HG03378 (cell line): ENCODE results near the gene AGBL2.
"Not testable (repeated sequence)": the region's sequence is repeated elsewhere in the genome, so short reads cannot be mapped to it uniquely, and the experiment has no call there.

Source experiments
- ATAC-seq: cut with Tn5 transposase; IDR thresholded peaks from one replicate; pipeline ENCODE4 v1.9.1; 2021; ENCODE audit warnings: mild to moderate bottlenecking, moderate library complexity; ENCODE audit not compliant: unreplicated experiment

The AGBL2 gene

GRCh38 chr11:47640506-47640905, 74.7 kb downstream of the AGBL2 start:
- not testable (repeated sequence) for ATAC-seq

DNA sequence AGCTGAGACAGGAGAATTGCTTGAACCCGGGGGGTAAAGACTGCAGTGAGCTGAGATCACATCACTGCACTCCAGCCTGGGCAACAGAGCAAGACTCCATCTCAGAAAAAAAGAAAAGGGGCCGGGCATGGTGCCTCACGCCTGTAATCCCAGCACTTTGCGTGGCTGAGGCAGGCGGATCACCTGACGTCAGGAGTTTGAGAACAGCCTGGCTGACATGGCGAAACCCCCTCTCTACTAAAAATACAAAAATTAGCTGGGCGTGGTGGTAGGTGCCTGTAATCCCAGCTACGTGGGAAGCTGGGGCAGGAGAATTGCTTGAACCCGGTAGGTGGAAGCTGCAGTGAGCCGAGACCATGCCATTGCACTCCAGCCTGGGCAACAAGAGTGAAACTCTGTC, 78.8 kb downstream of the AGBL2 start:
- ATAC-seq = not testable (repeated sequence)

GRCh38 chr11:47631473-47631872, 83.7 kb downstream of the AGBL2 start:
- no peak for ATAC-seq

DNA sequence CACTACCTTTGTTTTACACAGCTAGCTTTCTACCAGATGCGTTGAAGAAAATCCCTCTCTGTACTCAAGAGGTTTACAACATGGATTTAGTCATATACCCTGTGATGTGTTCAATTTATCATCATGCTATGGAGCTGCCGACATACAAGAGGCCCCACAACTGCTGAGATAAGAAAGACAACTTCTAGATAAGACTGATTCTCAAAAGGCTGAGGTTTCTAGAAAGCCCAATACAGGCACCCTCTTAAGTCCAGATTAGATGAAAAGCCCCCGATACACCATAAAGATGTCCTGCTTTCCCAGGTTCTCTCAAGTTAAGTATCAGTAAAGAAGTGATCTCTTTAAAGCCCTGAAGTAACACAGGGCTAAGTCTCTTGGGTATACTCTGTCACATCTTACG, 87.1 kb downstream of the AGBL2 start:
- ATAC-seq = no peak

GRCh38 chr11:47626234-47626633, 88.9 kb downstream of the AGBL2 start:
- ATAC-seq = no peak

DNA sequence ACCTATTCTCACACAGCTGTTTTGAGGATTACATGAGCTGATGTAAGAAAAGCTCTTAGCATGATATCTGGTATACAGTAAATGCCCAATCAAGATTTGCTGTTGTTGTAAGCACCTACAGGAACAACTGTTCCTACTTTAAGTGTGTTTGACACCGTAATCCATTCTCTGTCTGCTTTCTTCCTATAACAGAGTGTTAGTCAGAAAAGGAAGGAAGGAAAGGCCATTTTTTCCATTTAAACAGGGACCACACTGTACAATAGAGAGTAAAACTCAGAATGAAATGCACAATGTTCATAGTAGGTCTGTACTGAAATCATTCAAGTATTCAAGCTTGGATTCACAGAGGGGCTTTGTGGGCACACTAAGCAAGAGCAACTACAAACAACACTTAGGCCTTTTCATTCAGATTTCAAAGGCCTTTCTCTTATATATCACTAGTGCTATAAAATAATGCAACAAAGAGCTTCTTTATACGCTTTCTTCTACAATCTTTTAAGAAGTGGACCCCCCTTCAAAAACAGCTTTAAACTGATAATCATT, 94.3 kb downstream of the AGBL2 start:
- ATAC-seq = no peak

DNA sequence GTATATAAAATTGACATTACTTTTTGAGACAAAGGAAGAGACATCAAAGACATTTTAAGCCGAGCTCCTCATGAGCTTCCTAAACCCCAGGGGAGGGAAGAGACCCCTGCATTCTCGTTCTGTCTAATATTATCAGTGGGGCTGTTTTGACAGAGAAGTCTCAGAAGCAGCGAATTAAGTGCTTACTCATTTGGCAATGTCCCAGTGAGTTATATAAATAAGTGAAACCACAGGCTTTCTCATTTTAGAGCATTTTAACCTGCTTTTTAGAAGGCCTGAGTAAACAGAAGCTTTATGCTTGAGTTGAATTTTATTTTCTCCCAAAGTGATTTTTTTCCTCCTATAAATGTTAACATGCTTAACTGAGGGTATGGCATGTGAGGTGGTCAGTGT, 97.8 kb downstream of the AGBL2 start:
- no peak for ATAC-seq

- ATAC-seq = no peak
Observed at GRCh38 chr11:47616726-47617416, 98.3 kb downstream of the AGBL2 start.

DNA sequence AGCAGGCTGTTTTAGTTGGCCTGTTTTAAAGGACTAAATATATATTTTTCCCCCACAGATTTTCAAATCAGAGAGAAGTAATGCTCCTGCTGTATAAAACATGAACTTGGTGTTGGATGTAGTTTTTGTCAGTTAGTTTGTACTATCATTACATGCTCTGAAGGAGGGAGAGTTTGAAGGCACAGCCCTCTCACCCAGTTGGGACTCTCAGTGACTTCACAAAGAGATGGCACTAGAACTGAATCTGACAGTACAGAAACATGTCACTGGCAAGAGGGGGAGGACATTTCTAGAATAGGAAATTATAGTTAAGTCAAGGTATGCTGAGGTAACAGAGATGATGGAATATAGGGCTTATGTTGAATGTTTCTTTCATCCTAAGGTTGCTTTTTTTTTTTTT, 99.9 kb downstream of the AGBL2 start:
- no peak for ATAC-seq

GRCh38 chr11:47611348-47611794, 103.8 kb downstream of the AGBL2 start:
- ATAC-seq = peak; percentile 81

GRCh38 chr11:47609675-47610074, 105.5 kb downstream of the AGBL2 start:
- no peak for ATAC-seq
